Measurements from ENCODE around the gene ADCY9.

GRCh38 chr16:4018391-4018790 is 97.9 kb downstream of the ADCY9 start:
- no peak for TF ChIP-seq CTCF (IDR thresholded peaks at IDR 0.05; ENCODE audit: poor library complexity, severe bottlenecking)
- TF ChIP-seq POLR2AphosphoS5 (IDR thresholded peaks at IDR 0.05), result no peak
- no peak for TF ChIP-seq REST (IDR thresholded peaks at IDR 0.05; ENCODE audit: borderline replicate concordance)
- no peak for TF ChIP-seq EZH2 (IDR thresholded peaks at IDR 0.05; ENCODE audit: borderline replicate concordance, insufficient read depth, low read length, poor library complexity, severe bottlenecking)
- TF ChIP-seq SMC3 (conservative IDR thresholded peaks at IDR 0.05; ENCODE audit: poor library complexity), result no peak

Data from neural cell (in vitro differentiated cells).